GM18508 (cell line): Measurements from ENCODE around the gene MROH7.

Source experiments
- ATAC-seq: cut with Tn5 transposase; IDR thresholded peaks from one replicate; pipeline ENCODE4 v1.9.1; 2021; ENCODE audit warnings: moderate number of reproducible peaks; ENCODE audit not compliant: insufficient read depth, unreplicated experiment

MROH7 gene

GRCh38 chr1:54716299-54717047 lies 74.9 kb downstream of the MROH7 start:
- no peak for ATAC-seq

GRCh38 chr1:54721719-54722118 lies 80.1 kb downstream of the MROH7 start:
- ATAC-seq, result no peak

- ATAC-seq, result no peak
Measured at GRCh38 chr1:54723985-54724384, 82.4 kb downstream of the MROH7 start.

GRCh38 chr1:54724771-54725170 lies 83.2 kb downstream of the MROH7 start:
- ATAC-seq, result no peak

GRCh38 chr1:54728027-54728426 lies 86.4 kb downstream of the MROH7 start:
- ATAC-seq, result no peak

- ATAC-seq, result no peak
Measured at GRCh38 chr1:54736685-54737084, 95.1 kb downstream of the MROH7 start.

- ATAC-seq, result no peak
Measured at GRCh38 chr1:54738244-54738643, 96.7 kb downstream of the MROH7 start.

GRCh38 chr1:54741531-54741930 lies 99.9 kb downstream of the MROH7 start:
- no peak for ATAC-seq

GRCh38 chr1:54742282-54742681 lies 100.7 kb downstream of the MROH7 start:
- no peak for ATAC-seq

GRCh38 chr1:54743416-54744226 lies 102.0 kb downstream of the MROH7 start:
- ATAC-seq, result no peak

GRCh38 chr1:54744696-54745095 lies 103.1 kb downstream of the MROH7 start:
- ATAC-seq, result no peak

GRCh38 chr1:54745274-54745673 lies 103.7 kb downstream of the MROH7 start:
- no peak for ATAC-seq

- ATAC-seq, result no peak
Measured at GRCh38 chr1:54745864-54746263, 104.3 kb downstream of the MROH7 start.

GRCh38 chr1:54748094-54748835 lies 106.7 kb downstream of the MROH7 start:
- no peak for ATAC-seq

GRCh38 chr1:54750596-54750995 lies 109.0 kb downstream of the MROH7 start:
- no peak for ATAC-seq

GRCh38 chr1:54751426-54751825 lies 109.8 kb downstream of the MROH7 start:
- no peak for ATAC-seq

GRCh38 chr1:54754045-54754444 lies 112.5 kb downstream of the MROH7 start:
- ATAC-seq, result no peak

- ATAC-seq, result no peak
Measured at GRCh38 chr1:54754486-54755285, 113.1 kb downstream of the MROH7 start.

- no peak for ATAC-seq
Measured at GRCh38 chr1:54757833-54758232, 116.2 kb downstream of the MROH7 start.

GRCh38 chr1:54758678-54759348 lies 117.2 kb downstream of the MROH7 start:
- ATAC-seq, result no peak
